K562 (cell line): ENCODE data around the gene CD24. TPM values are rescaled to one million over a fixed set of nuclear protein-coding genes. Genes with fewer than 3 reads are reported as not detected.

Experiments used
- CHD1 ChIP-seq: fragments of 200-600 bp; sonication (generic); IDR thresholded peaks from one replicate; pipeline ENCODE4 v1.6.1; 2012; ENCODE audit warnings: mild to moderate bottlenecking, moderate library complexity, low read length, inconsistent platforms
- DEAF1 ChIP-seq: fragments of 450-650 bp; formaldehyde crosslinking; IDR thresholded peaks from 2 replicates; pipeline ENCODE4 v1.4.0; 2020; ENCODE audit warnings: mild to moderate bottlenecking, moderate library complexity
- DPF2 ChIP-seq: fragments of 450-650 bp; IDR thresholded peaks from 2 replicates; pipeline ENCODE4 v1.6.1; 2016
- GTF2B ChIP-seq: IDR thresholded peaks from 2 replicates; pipeline ENCODE4 v1.6.1; 2011; ENCODE audit not compliant: insufficient read length; ENCODE audit errors: extremely low read depth
- HOMEZ ChIP-seq: fragments of 250-450 bp; sonication (Bioruptor Pico); IDR thresholded peaks from 2 replicates; pipeline ENCODE4 v1.4.0; 2020; ENCODE audit warnings: mild to moderate bottlenecking, moderate library complexity
- MAZ ChIP-seq, 2 experiments: fragments of 450-650 bp in 1 of 2; sonication (generic) in 1 of 2; formaldehyde crosslinking; IDR thresholded peaks in 1 of 2; conservative IDR thresholded peaks in 1 of 2; 2 replicates each; pipeline versions ENCODE4 v1.4.0 to v1.5.0; 2020; ENCODE audit warnings: mild to moderate bottlenecking in 1 of 2, missing genetic modification reagents in 1 of 2
- TEAD1 ChIP-seq, 2 experiments: fragments of 450-650 bp in 1 of 2; sonication (generic) in 1 of 2; formaldehyde crosslinking; IDR thresholded peaks; 2 replicates each; pipeline versions ENCODE4 v1.4.0 to v1.8.0; 2020 to 2022; ENCODE audit warnings: mild to moderate bottlenecking in 2 of 2, missing genetic modification reagents in 1 of 2
- THAP7 ChIP-seq: fragments of 250-450 bp; sonication (Bioruptor Pico); IDR thresholded peaks from 2 replicates; pipeline ENCODE4 v1.5.0; 2021
- ZC3H11A ChIP-seq: IDR thresholded peaks from 2 replicates; pipeline ENCODE4 v1.6.1; 2012; ENCODE audit warnings: low read depth, low read length, improper control_type of control experiment
- ZNF398 ChIP-seq: fragments of 250-450 bp; sonication (Bioruptor Pico); IDR thresholded peaks from 2 replicates; pipeline ENCODE4 v1.8.0; 2021; ENCODE audit warnings: moderate library complexity, mild to moderate bottlenecking, inconsistent platforms
- polyA plus RNA-seq, 8 experiments: library from polyadenylated mRNA; depleted of rRNA in 4 of 8; stranded (reverse) in 5 of 8; unstranded in 3 of 8; fragments of >200 nt; fragmentation: Nextera tagmentation in 2 of 8; fragmentation: Illumina TruSeq in 1 of 8; extraction: Ambion mirVana in 2 of 8; extraction: Trizol in 1 of 8; gene quantifications; 2 replicates each; pipeline versions ENCODE4 v1.2.1 to v1.2.3, GENCODE V29; 2011 to 2014; ENCODE audit warnings: inconsistent platforms in 1 of 8, missing spikeins in 1 of 8
- total RNA-seq, 7 experiments: library from RNA; depleted of rRNA in 6 of 7; stranded (reverse); fragments of >200 nt in 6 of 7; fragmentation: Illumina TruSeq in 2 of 7; extraction: Trizol in 2 of 7; gene quantifications; 2 replicates each; pipeline versions ENCODE4 v1.2.1 to v1.2.3, GENCODE V29; 2011 to 2021; ENCODE audit warnings: low replicate concordance in 1 of 7

Gene CD24
- total and polyA plus RNA-seq, 9 of the 15 experiments (the other 6 are each of a cell fraction or from before 2014, with no cell fraction given) = 8.8 to 155 (median 27.1) TPM

DNA sequence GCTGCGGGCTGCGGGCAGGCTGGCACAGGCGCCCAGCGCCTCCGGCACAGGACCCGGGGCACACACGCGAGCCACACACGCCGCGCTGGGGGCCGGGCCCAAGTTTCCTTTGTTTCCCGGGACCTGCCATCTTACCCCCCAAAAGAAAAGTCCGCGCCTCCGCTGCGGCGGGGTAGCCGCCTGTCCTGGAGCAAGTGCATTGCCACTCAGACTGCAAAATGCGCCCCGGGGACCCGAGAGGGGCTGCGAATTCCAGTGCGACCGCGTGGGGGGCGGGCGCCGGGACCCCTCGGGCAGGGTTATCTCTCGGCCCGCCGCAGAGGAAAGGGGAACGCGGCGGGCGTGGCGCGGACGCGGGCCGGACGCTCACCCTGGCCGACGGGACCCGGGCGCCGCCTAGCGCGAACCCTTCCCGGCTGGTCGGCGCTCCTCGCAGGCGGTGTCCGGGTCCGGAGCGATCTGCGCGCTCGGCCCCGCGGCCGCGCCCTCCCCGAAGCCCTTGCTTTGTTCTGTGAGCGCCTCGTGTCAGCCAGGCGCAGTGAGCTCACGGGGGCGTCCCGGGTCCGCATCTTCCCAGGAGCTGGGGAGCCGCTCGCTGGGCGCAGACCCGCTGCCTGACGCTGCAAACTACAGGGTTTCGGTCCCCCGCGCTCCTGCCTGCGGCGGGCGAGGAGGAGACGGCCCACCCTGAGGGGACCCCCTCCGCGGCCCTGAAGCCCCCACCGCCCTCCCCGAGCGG lies 639 bp upstream of the CD24 start (continued):
- TF ChIP-seq DEAF1 (CRISPR knock-in tag) (peak; percentile 78), HOMEZ (CRISPR knock-in tag) (no peak), THAP7 (no peak), TEAD1 (CRISPR knock-in tag; IDR thresholded peaks at IDR 0.05) (0 out of 4 replicates have a peak, but pooled peaks of 1 of the 2 experiments have one; percentile 38), ZNF398 (CRISPR knock-in tag) (no peak), DPF2 (no peak), ZC3H11A (no peak), GTF2B (no peak), MAZ (CRISPR knock-in tag; conservative IDR thresholded peaks at IDR 0.05 in 1 of 2, IDR thresholded peaks at IDR 0.05 in 1 of 2) (peak; percentile 48 to 53; a peak in 2 of 4 replicates), CHD1 (peak; percentile 6)
